Measurements from ENCODE around the gene GPX1. TPM values are rescaled to one million over a fixed set of nuclear protein-coding genes. Genes with fewer than 3 reads are reported as not detected.

The GPX1 gene
- total and polyA plus RNA-seq, 2 of the 8 experiments (the other 6 are each of a cell fraction or from before 2014, with no cell fraction given) = 250 to 757 TPM

Other genes starting within 250 kb of the GPX1 start
- gene USP19, start 237.5 kb downstream of the GPX1 start, total RNA-seq (2021; fragmentation: NEBNext Ultra II Directional; extraction: Animal tissue kit (Norgen Biotek cat#: 25700)) = 64.9 and 65.8 TPM in 2 replicates
- gene USP19, start 237.5 kb downstream of the GPX1 start, polyA plus RNA-seq (2011; rRNA removed) = 46.4 and 59.2 TPM in 2 replicates
- 107 and 112 TPM in 2 replicates for gene LAMB2, start 225.3 kb downstream of the GPX1 start, total RNA-seq (2021; fragmentation: NEBNext Ultra II Directional; extraction: Animal tissue kit (Norgen Biotek cat#: 25700))
- 153 and 224 TPM in 2 replicates for gene LAMB2, start 225.3 kb downstream of the GPX1 start, polyA plus RNA-seq (2011; rRNA removed)
- 26.7 and 27.6 TPM in 2 replicates for gene CCDC71, start 192.0 kb downstream of the GPX1 start, total RNA-seq (2021; fragmentation: NEBNext Ultra II Directional; extraction: Animal tissue kit (Norgen Biotek cat#: 25700))
- gene CCDC71, start 192.0 kb downstream of the GPX1 start, polyA plus RNA-seq (2011; rRNA removed) = 57.4 and 70.7 TPM in 2 replicates
- 15.8 and 18.1 TPM in 2 replicates for gene KLHDC8B, start 186.8 kb downstream of the GPX1 start, total RNA-seq (2021; fragmentation: NEBNext Ultra II Directional; extraction: Animal tissue kit (Norgen Biotek cat#: 25700))
- 20.9 and 21.3 TPM in 2 replicates for gene KLHDC8B, start 186.8 kb downstream of the GPX1 start, polyA plus RNA-seq (2011; rRNA removed)
- gene C3orf62, start 81.1 kb downstream of the GPX1 start, total RNA-seq (2021; fragmentation: NEBNext Ultra II Directional; extraction: Animal tissue kit (Norgen Biotek cat#: 25700)) = 3.0 and 3.2 TPM in 2 replicates
- 1.1 and 1.4 TPM in 2 replicates for gene C3orf62, start 81.1 kb downstream of the GPX1 start, polyA plus RNA-seq (2011; rRNA removed)
- 27.8 and 28.3 TPM in 2 replicates for gene USP4, start 18.3 kb downstream of the GPX1 start, total RNA-seq (2021; fragmentation: NEBNext Ultra II Directional; extraction: Animal tissue kit (Norgen Biotek cat#: 25700))
- gene USP4, start 18.3 kb downstream of the GPX1 start, polyA plus RNA-seq (2011; rRNA removed) = 14.2 and 16.0 TPM in 2 replicates
- gene RHOA, start 53.6 kb upstream of the GPX1 start, total RNA-seq (2021; fragmentation: NEBNext Ultra II Directional; extraction: Animal tissue kit (Norgen Biotek cat#: 25700)) = 386 and 397 TPM in 2 replicates
- 176 and 225 TPM in 2 replicates for gene RHOA, start 53.6 kb upstream of the GPX1 start, polyA plus RNA-seq (2011; rRNA removed)
- 6.2 and 7.4 TPM in 2 replicates for gene TCTA, start 54.1 kb upstream of the GPX1 start, total RNA-seq (2021; fragmentation: NEBNext Ultra II Directional; extraction: Animal tissue kit (Norgen Biotek cat#: 25700))
- gene TCTA, start 54.1 kb upstream of the GPX1 start, polyA plus RNA-seq (2011; rRNA removed) = 11.0 and 13.2 TPM in 2 replicates
- gene AMT, start 64.1 kb upstream of the GPX1 start, total RNA-seq (2021; fragmentation: NEBNext Ultra II Directional; extraction: Animal tissue kit (Norgen Biotek cat#: 25700)) = 44.3 and 46.5 TPM in 2 replicates
- gene AMT, start 64.1 kb upstream of the GPX1 start, polyA plus RNA-seq (2011; rRNA removed) = 90.1 and 92.4 TPM in 2 replicates
- 8.2 and 9.0 TPM in 2 replicates for gene NICN1, start 71.0 kb upstream of the GPX1 start, total RNA-seq (2021; fragmentation: NEBNext Ultra II Directional; extraction: Animal tissue kit (Norgen Biotek cat#: 25700))
- 15.3 and 20.9 TPM in 2 replicates for gene NICN1, start 71.0 kb upstream of the GPX1 start, polyA plus RNA-seq (2011; rRNA removed)
- gene DAG1, start 111.9 kb upstream of the GPX1 start, total RNA-seq (2021; fragmentation: NEBNext Ultra II Directional; extraction: Animal tissue kit (Norgen Biotek cat#: 25700)) = 137 and 138 TPM in 2 replicates
- 97.5 and 125 TPM in 2 replicates for gene DAG1, start 111.9 kb upstream of the GPX1 start, polyA plus RNA-seq (2011; rRNA removed)
- gene BSN, start 196.1 kb upstream of the GPX1 start, total RNA-seq (2021; fragmentation: NEBNext Ultra II Directional; extraction: Animal tissue kit (Norgen Biotek cat#: 25700)) = 2.9 and 3.0 TPM in 2 replicates
- 0.60 and 0.83 TPM in 2 replicates for gene BSN, start 196.1 kb upstream of the GPX1 start, polyA plus RNA-seq (2011; rRNA removed)